ENCODE results near the gene ICAM1.

ICAM1 gene

DNA sequence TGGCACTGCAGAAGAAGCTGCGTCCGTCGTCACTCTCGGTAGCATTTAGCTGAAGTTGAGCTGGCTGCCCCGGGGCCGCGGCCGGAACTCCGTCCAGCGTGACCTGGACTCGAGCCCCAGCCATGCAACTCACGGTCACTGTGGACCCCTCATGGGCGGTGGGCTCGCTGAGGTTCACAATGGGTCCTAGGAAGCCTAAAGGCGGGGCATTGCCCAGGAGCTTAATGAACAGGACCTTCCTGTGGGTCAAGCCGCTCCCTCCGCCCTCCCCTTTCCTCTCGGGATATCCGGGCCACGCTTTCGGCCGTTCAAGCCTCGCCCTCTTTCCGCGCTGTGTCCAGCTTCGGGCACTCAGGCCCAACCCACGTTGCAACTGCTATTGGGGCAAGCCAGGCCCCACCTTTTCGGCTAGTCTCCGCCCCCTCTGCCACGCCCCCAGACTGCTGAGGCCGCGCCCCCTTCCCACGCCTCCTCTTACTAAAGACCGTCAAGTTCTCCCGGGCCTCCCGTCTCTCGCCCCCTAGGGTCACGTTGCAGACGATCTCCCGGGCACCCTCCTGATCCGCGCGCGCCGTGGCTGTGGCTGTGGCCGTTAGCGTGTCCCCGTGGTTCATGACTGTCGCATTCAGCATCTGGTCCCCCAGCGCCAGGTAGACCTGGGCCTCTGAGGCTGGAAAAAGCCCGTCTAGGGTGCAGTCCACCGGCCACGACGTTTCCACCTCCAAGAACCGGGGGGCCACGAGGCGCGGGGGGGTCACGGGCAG lies 63.9 kb downstream of the ICAM1 start:
- no peak for DNase-seq (ENCODE audit: low spot score)
- TF ChIP-seq, protein P1, sequence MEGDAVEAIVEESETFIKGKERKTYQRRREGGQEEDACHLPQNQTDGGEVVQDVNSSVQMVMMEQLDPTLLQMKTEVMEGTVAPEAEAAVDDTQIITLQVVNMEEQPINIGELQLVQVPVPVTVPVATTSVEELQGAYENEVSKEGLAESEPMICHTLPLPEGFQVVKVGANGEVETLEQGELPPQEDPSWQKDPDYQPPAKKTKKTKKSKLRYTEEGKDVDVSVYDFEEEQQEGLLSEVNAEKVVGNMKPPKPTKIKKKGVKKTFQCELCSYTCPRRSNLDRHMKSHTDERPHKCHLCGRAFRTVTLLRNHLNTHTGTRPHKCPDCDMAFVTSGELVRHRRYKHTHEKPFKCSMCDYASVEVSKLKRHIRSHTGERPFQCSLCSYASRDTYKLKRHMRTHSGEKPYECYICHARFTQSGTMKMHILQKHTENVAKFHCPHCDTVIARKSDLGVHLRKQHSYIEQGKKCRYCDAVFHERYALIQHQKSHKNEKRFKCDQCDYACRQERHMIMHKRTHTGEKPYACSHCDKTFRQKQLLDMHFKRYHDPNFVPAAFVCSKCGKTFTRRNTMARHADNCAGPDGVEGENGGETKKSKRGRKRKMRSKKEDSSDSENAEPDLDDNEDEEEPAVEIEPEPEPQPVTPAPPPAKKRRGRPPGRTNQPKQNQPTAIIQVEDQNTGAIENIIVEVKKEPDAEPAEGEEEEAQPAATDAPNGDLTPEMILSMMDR (IDR thresholded peaks at IDR 0.05; ENCODE audit: extremely low read depth, missing control alignments): no peak

DNA sequence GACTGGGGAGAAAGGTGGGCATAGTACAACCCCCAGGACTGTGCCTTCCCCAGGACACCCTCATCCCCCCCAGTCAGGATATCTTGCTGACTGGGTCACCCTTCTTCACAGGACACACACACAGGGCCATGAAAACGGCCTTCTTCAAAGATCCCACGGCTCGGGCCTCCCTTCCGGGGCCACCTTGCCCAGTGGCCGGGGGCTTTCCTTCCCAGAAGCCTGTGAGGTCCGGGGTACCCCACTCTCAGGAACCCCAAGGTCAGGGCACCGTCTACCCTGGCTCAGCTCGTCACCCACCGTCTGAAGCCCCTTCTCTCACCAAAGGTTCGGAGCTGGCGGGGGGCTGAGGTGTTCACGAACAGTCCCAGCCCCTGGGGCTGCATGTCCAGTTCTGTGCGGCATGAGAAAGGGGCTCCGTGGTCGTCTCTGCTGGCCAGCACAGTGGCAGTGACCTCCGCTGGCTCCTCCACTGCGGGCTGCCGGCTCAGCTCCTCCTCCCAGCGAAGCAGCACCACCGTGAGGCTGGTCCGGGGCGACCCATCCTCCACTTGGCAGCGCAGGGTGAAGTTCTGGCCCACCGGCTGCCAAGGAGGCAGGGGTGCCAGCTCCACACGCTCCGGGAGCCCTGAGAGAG lies 64.5 kb downstream of the ICAM1 start:
- TF ChIP-seq, protein P1 (IDR thresholded peaks at IDR 0.05; ENCODE audit: extremely low read depth, missing control alignments): no peak
- no peak for DNase-seq (ENCODE audit: low spot score)

Data from GM20000 (cell line).